Thyroid gland (tissue), 4 donors: Measurements from ENCODE around the gene PPFIA3.

ENCODE experiments used
- POLR2A ChIP-seq, 2 donors: fragments of 450-650 bp; IDR thresholded peaks; one replicate each; pipeline ENCODE4 v1.6.1; 2017; ENCODE audit warnings: antibody characterized with exemption in 2 of 2, mild to moderate bottlenecking in 2 of 2, moderate library complexity in 1 of 2
- TF ChIP-seq, protein P1 (sequence below), 6 experiments: fragments of 200-600 bp in 3 of 6; fragments of 450-650 bp in 3 of 6; sonication (generic) in 3 of 6; IDR thresholded peaks; one replicate each; pipeline ENCODE4 v1.5.1; 2016 to 2019; ENCODE audit warnings: antibody characterized with exemption in 6 of 6, mild to moderate bottlenecking in 2 of 6, inconsistent platforms in 1 of 6, moderate library complexity in 1 of 6

- TF ChIP-seq, protein P1, sequence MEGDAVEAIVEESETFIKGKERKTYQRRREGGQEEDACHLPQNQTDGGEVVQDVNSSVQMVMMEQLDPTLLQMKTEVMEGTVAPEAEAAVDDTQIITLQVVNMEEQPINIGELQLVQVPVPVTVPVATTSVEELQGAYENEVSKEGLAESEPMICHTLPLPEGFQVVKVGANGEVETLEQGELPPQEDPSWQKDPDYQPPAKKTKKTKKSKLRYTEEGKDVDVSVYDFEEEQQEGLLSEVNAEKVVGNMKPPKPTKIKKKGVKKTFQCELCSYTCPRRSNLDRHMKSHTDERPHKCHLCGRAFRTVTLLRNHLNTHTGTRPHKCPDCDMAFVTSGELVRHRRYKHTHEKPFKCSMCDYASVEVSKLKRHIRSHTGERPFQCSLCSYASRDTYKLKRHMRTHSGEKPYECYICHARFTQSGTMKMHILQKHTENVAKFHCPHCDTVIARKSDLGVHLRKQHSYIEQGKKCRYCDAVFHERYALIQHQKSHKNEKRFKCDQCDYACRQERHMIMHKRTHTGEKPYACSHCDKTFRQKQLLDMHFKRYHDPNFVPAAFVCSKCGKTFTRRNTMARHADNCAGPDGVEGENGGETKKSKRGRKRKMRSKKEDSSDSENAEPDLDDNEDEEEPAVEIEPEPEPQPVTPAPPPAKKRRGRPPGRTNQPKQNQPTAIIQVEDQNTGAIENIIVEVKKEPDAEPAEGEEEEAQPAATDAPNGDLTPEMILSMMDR (IDR thresholded peaks at IDR 0.05) = no peak
- no peak for TF ChIP-seq POLR2A (IDR thresholded peaks at IDR 0.05)
These were observed 41.3 kb downstream of the PPFIA3 start for GRCh38 chr19:49160450-49161189.
